Tibial artery (tissue), 4 donors: ENCODE data around the gene SDK2.

Experiments used
- DNase-seq, 2 donors: peaks; one replicate each; pipeline ENCODE4 v3.0.0-alpha.2; 2019
- H3K27ac ChIP-seq, 2 donors: fragments of 200-600 bp; sonication (generic) in 1 of 2; 1 replicate in 1 of 2; 2 replicates in 1 of 2; pipeline ENCODE4 v1.5.1; 2018 to 2019; ENCODE audit warnings: mild to moderate bottlenecking in 1 of 2
- H3K27me3 ChIP-seq, 2 donors: fragments of 200-600 bp; sonication (generic) in 1 of 2; one replicate each; pipeline versions ENCODE4 v1.5.1 to v1.6.0; 2016 to 2019
- H3K36me3 ChIP-seq, 3 donors: fragments of 200-600 bp; sonication (generic) in 2 of 3; one replicate each; pipeline ENCODE4 v1.5.1; 2016 to 2019; ENCODE audit warnings: mild to moderate bottlenecking in 2 of 3
- H3K4me1 ChIP-seq, 4 donors: fragments of 200-600 bp; sonication (generic) in 2 of 4; 1 replicate in 3 of 4; 2 replicates in 1 of 4; pipeline ENCODE4 v1.5.1; 2016 to 2019
- H3K4me3 ChIP-seq, 2 donors: fragments of 200-600 bp; sonication (generic) in 1 of 2; 1 replicate in 1 of 2; 2 replicates in 1 of 2; pipeline ENCODE4 v1.5.1; 2018 to 2019; ENCODE audit warnings: mild to moderate bottlenecking in 2 of 2
- H3K9me3 ChIP-seq, 3 donors: fragments of 200-600 bp; sonication (generic) in 1 of 3; one replicate each; pipeline ENCODE4 v1.5.1; 2016 to 2019
- intact Hi-C: fragments of 100-400 bp; cut with DNase I; formaldehyde crosslinking; loops from one replicate; pipeline ENCODE4 v1.15.0; 2023; ENCODE audit warnings: low total_unique reads
- TF ChIP-seq, protein P1 (sequence below), 2 experiments: fragments of 200-600 bp in 1 of 2; fragments of 450-650 bp in 1 of 2; IDR thresholded peaks; one replicate each; pipeline ENCODE4 v1.5.1; 2017 to 2019; ENCODE audit warnings: antibody characterized with exemption in 2 of 2, mild to moderate bottlenecking in 1 of 2, moderate library complexity in 1 of 2

SDK2 gene

DNA sequence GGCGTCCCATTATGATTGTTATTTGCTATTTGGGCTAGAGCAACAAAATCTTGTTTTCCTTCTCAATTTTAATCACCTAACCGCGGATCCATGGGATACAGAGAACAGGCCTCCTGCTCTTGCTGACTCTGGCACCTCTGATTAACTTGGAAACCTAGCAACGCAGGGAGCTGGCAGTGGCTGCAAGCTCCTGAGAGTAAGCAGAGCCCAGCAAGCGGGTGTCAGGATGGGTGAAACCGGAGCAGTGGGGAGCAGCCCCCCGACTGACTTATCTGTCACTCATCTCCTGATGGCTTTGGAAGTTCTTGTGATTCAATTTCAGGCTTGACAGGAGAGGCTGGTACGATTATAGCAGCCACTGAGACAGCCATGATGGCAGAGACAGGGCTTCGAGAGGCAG lies 286.9 kb downstream of the SDK2 start:
- TF ChIP-seq, protein P1, sequence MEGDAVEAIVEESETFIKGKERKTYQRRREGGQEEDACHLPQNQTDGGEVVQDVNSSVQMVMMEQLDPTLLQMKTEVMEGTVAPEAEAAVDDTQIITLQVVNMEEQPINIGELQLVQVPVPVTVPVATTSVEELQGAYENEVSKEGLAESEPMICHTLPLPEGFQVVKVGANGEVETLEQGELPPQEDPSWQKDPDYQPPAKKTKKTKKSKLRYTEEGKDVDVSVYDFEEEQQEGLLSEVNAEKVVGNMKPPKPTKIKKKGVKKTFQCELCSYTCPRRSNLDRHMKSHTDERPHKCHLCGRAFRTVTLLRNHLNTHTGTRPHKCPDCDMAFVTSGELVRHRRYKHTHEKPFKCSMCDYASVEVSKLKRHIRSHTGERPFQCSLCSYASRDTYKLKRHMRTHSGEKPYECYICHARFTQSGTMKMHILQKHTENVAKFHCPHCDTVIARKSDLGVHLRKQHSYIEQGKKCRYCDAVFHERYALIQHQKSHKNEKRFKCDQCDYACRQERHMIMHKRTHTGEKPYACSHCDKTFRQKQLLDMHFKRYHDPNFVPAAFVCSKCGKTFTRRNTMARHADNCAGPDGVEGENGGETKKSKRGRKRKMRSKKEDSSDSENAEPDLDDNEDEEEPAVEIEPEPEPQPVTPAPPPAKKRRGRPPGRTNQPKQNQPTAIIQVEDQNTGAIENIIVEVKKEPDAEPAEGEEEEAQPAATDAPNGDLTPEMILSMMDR (IDR thresholded peaks at IDR 0.05), result no peak
- Histone ChIP-seq H3K27ac (no peak overlapping the region), H3K4me3 (no peak overlapping the region), H3K9me3 (no peaks in the 10 kb centered on the region), H3K36me3 (no peaks in the 10 kb centered on the region), H3K27me3 (no peaks in the 10 kb centered on the region), H3K4me1 (peaks cover 0 to 15% (median 0%) of the 10 kb centered on the region in 4 donors)
- intact Hi-C loops, result no loop called here
- DNase-seq, result no peak

GRCh38 chr17:73356561-73357170 lies 287.6 kb downstream of the SDK2 start:
- H3K36me3 ChIP-seq, result no peaks in the 10 kb centered on the region
- TF ChIP-seq, protein P1 (IDR thresholded peaks at IDR 0.05), result no peak
- H3K4me3 ChIP-seq, result no peak overlapping the region
- H3K27ac ChIP-seq, result no peak overlapping the region
- no peaks in the 10 kb centered on the region for H3K27me3 ChIP-seq
- no peaks in the 10 kb centered on the region for H3K9me3 ChIP-seq
- H3K4me1 ChIP-seq, result peaks cover 0 to 13% (median 0%) of the 10 kb centered on the region in 4 donors
- no peak for DNase-seq
- intact Hi-C loops, result no loop called here

- H3K4me3 ChIP-seq, result no peak overlapping the region
- H3K9me3 ChIP-seq, result no peaks in the 10 kb centered on the region
- H3K36me3 ChIP-seq, result no peaks in the 10 kb centered on the region
- no peak for DNase-seq
- TF ChIP-seq, protein P1 (IDR thresholded peaks at IDR 0.05), result no peak
- H3K27me3 ChIP-seq, result no peaks in the 10 kb centered on the region
- peaks cover 0 to 5% (median 0%) of the 10 kb centered on the region in 4 donors for H3K4me1 ChIP-seq
- intact Hi-C loops, result no loop called here
- no peak overlapping the region for H3K27ac ChIP-seq
These were observed 289.6 kb downstream of the SDK2 start for GRCh38 chr17:73354423-73355284.

- no peaks in the 10 kb centered on the region for H3K36me3 ChIP-seq
- H3K4me3 ChIP-seq, result no peak overlapping the region
- no peaks in the 10 kb centered on the region for H3K27me3 ChIP-seq
- DNase-seq, result no peak
- intact Hi-C loops, result no loop called here
- H3K27ac ChIP-seq, result no peak overlapping the region
- H3K4me1 ChIP-seq, result peaks cover 0 to 23% (median 5%) of the 10 kb centered on the region in 4 donors
- TF ChIP-seq, protein P1 (IDR thresholded peaks at IDR 0.05), result no peak
- H3K9me3 ChIP-seq, result no peaks in the 10 kb centered on the region
These were observed 292.0 kb downstream of the SDK2 start for GRCh38 chr17:73352261-73352660.

DNA sequence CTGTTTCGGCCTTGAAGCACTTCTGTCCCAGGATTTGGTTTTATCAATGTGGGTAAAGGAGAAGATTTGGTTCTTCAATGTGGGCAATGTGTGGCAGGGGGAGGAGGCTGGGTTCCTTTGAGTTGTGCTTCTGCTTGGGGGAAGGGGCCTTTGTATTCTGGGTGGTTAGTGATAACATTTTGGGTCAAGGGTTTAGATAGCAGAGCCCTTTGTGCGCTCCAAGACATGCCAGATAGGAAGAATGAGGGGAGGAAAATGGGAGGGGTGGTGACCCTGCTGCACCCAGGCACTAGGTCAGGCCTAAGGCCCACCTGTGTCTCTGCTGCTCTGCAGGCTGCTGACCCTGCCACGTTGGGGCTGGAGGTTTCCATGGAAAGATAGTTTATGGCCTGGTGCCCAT lies 292.5 kb downstream of the SDK2 start:
- Histone ChIP-seq H3K27me3 (no peaks in the 10 kb centered on the region), H3K4me3 (no peak overlapping the region), H3K4me1 (peaks cover 0 to 24% (median 5%) of the 10 kb centered on the region in 4 donors), H3K27ac (no peak overlapping the region), H3K36me3 (no peaks in the 10 kb centered on the region), H3K9me3 (no peaks in the 10 kb centered on the region)
- no peak for DNase-seq
- TF ChIP-seq, protein P1 (IDR thresholded peaks at IDR 0.05), result no peak
- intact Hi-C loops, result no loop called here
